T-helper 2 cell treated with Interferon-gamma antibody and Interleukin-4, amounts not matched to agents 5 μg/mL and 100 μg/mL, for 36 hours (primary cell): ENCODE data around the gene KLHL17.

Experiments
- DNase-seq: peaks from one replicate; pipeline ENCODE4 v3.0.0; 2021; ENCODE audit warnings: low spot score
- H3K27ac Mint-ChIP-seq: one replicate; pipeline ENCODE4 v1.8.0; 2021; ENCODE audit warnings: mild to moderate bottlenecking, mixed read lengths
- H3K27me3 Mint-ChIP-seq: one replicate; pipeline ENCODE4 v1.8.0; 2021; ENCODE audit warnings: low read depth, mixed read lengths
- H3K36me3 Mint-ChIP-seq: one replicate; pipeline ENCODE4 v1.8.0; 2021; ENCODE audit warnings: low read depth, mixed read lengths
- H3K4me1 Mint-ChIP-seq: one replicate; pipeline ENCODE4 v1.8.0; 2021; ENCODE audit warnings: low read depth, mixed read lengths
- H3K4me3 Mint-ChIP-seq: one replicate; pipeline ENCODE4 v1.8.0; 2022; ENCODE audit warnings: mild to moderate bottlenecking, moderate library complexity, mixed read lengths
- H3K9me3 Mint-ChIP-seq: one replicate; pipeline ENCODE4 v1.8.0; 2021; ENCODE audit warnings: mixed read lengths

Gene KLHL17

DNA sequence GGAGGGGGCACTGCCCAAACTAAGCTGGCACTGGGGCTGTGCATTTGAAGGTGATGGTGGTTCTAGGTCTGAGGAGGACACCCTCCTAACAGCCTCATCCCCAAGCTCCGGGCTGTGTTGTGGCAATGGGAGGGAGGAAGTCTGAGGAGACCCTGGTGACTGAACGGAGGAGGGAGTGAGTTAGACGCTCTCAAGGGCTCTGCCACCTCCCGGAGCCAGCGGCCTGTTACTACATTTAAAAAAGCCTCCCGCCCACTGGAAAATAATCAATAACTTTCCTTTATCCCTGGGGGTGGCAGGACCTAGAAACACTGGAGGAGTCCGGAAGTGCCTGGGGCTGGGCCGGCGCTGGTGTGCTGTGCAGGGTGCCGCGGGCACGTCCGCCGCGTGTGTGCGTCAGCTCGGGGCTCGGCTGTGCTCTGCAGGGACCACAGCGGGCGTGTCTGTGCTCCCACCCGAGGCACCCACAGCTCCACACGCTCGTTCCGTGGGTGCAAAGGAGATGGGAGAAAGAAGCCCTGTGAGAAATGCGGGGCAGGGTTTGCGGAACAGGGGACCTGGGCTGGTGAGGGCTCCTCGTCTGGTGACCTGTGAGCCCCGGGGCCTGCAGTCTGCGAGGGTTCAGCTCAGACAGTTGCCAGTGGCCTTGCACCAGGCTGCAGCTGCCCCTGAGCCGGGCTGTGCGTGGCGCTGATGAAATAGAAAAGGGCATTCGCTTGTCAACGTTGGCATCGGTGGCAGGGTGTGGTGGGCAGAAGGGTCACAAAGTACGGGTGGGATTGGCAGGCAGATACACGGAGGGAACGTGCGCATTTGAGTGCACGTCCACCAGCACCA lies 31.3 kb upstream of the KLHL17 start:
- H3K36me3 Mint-ChIP-seq = no peaks in the 10 kb centered on the region
- H3K4me3 Mint-ChIP-seq = no peak overlapping the region
- peaks cover 39% of the 10 kb centered on the region for H3K27me3 Mint-ChIP-seq
- H3K27ac Mint-ChIP-seq = no peak overlapping the region
- H3K9me3 Mint-ChIP-seq = no peaks in the 10 kb centered on the region
- DNase-seq = no peak
- H3K4me1 Mint-ChIP-seq = no peaks in the 10 kb centered on the region

- Mint-ChIP-seq H3K36me3 (no peaks in the 10 kb centered on the region), H3K9me3 (no peaks in the 10 kb centered on the region), H3K27ac (no peak overlapping the region), H3K4me3 (no peak overlapping the region), H3K27me3 (peaks cover 41% of the 10 kb centered on the region), H3K4me1 (no peaks in the 10 kb centered on the region)
- no peak for DNase-seq
Measured at GRCh38 chr1:929712-930632, 30.4 kb upstream of the KLHL17 start.

DNA sequence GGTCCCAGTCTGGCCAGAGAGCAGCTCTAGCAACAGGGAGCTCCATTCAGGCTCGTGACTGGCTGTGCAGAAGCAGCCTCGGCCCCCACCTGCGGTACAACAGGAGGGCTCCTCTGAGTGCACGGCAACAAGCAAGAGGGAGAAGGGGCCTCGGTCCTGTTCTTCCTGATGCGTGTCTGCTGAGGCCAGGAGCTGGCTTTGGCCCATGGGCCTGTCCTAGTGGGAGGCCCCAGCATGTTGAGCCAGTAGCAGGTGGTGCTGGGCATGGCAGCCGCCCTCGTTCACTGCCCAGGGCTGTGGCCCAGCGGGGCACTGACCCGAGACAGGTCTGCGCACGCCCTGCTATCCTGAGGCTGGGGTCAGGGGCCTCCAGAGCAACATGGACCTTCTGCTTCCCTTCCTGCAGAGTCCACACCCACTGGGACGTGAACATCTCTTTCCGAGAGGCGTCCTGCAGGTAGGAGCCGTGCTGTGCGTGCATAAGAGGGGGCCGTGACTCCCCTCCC lies 29.7 kb upstream of the KLHL17 start:
- Mint-ChIP-seq H3K4me1 (no peaks in the 10 kb centered on the region), H3K4me3 (no peak overlapping the region), H3K27me3 (peaks cover 45% of the 10 kb centered on the region), H3K27ac (no peak overlapping the region), H3K9me3 (no peaks in the 10 kb centered on the region), H3K36me3 (no peaks in the 10 kb centered on the region)
- DNase-seq = no peak

DNA sequence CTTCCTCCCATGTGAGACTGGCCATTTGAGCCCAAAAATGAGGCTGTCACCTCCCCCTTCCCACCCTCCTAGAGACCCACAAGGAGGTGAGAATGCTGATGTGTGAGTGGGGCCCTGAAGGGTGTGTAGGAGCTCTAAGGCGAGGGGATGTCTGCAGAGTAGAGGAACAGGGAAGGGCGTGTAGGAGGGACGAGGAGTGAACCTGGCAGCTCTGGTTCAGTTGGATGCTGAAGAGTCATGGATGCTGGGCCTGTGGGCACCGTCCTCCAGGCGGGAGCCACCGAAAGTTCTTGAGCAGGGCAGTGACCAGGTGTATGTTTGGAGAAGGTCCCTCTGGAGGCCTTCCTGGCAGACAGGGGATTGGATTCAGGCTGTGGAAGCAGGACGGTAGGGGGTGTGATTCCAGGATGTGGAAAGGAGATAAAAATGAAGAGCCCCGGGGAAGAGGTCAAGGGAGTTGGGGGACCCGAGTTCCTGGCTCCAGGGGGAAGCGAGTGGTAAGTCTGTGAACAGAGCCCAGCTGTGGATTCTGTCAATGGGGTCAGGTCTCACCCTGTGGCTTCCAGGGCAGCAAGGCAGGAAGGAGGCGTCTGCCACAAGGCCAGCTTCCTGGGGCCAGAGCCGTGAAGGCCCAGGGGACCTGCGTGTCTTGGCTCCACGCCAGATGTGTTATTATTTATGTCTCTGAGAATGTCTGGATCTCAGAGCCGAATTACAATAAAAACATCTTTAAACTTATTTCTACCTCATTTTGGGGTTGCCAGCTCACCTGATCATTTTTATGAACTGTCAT lies 28.8 kb upstream of the KLHL17 start:
- Mint-ChIP-seq H3K36me3 (no peaks in the 10 kb centered on the region), H3K9me3 (no peaks in the 10 kb centered on the region), H3K4me3 (no peak overlapping the region), H3K4me1 (no peaks in the 10 kb centered on the region), H3K27me3 (peaks cover 37% of the 10 kb centered on the region), H3K27ac (no peak overlapping the region)
- no peak for DNase-seq

- H3K27me3 Mint-ChIP-seq = peaks cover 34% of the 10 kb centered on the region
- no peaks in the 10 kb centered on the region for H3K9me3 Mint-ChIP-seq
- DNase-seq = no peak
- no peak overlapping the region for H3K4me3 Mint-ChIP-seq
- no peaks in the 10 kb centered on the region for H3K4me1 Mint-ChIP-seq
- H3K27ac Mint-ChIP-seq = no peak overlapping the region
- no peaks in the 10 kb centered on the region for H3K36me3 Mint-ChIP-seq
Measured at GRCh38 chr1:932173-932510, 28.2 kb upstream of the KLHL17 start.

DNA sequence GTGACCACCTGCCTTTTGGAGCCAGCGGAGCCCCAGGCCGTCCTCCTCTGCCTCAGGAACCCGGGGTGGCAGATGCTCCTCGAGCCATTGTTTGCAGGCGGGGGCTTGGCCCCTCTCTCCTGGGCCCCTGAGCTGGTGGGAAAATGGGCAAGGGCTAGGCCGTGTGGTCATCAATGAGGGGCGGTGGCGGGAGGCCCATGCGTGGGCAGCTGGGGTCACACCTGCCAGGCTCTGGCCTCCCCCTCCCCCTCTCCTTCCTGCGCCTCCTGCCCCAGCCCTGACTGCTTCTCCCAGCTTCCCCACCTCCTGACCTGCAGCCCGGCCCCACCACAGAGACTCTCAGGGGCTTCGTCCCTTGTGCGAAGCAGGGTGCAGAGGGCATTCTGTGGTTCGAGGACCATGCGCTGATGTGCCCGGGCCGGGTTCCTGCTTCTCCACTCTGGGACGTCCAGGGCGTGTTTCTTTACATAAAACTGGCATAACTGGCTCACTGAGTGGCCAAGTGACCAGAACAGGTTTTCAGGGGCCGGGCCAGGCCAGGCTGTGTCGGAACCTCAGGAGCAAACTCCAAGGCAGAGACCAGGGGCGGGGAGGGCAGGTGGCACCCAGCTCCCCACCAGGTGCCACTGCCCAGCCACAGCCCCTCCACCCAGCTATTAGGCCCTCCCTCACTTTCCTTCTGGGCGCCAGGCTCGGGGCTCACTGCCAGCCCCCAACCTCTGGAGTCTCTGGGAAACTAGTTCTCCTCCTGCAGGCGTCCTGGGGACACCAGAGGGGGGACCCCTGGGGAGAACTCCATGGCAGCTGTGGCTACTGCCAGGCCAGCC lies 27.4 kb upstream of the KLHL17 start:
- Mint-ChIP-seq H3K27me3 (peaks cover 30% of the 10 kb centered on the region), H3K4me1 (no peaks in the 10 kb centered on the region), H3K27ac (no peak overlapping the region), H3K36me3 (no peaks in the 10 kb centered on the region), H3K9me3 (no peaks in the 10 kb centered on the region), H3K4me3 (no peak overlapping the region)
- no peak for DNase-seq

- DNase-seq = no peak
- H3K27ac Mint-ChIP-seq = no peak overlapping the region
- no peaks in the 10 kb centered on the region for H3K36me3 Mint-ChIP-seq
- H3K27me3 Mint-ChIP-seq = peaks cover 36% of the 10 kb centered on the region
- H3K9me3 Mint-ChIP-seq = no peaks in the 10 kb centered on the region
- H3K4me3 Mint-ChIP-seq = no peak overlapping the region
- H3K4me1 Mint-ChIP-seq = no peaks in the 10 kb centered on the region
Measured at GRCh38 chr1:933603-933940, 26.8 kb upstream of the KLHL17 start.

- Mint-ChIP-seq H3K27me3 (peaks cover 37% of the 10 kb centered on the region), H3K27ac (no peak overlapping the region), H3K4me1 (no peaks in the 10 kb centered on the region), H3K4me3 (no peak overlapping the region), H3K9me3 (no peaks in the 10 kb centered on the region), H3K36me3 (no peaks in the 10 kb centered on the region)
- no peak for DNase-seq
Measured at GRCh38 chr1:934991-935750, 25.2 kb upstream of the KLHL17 start.

DNA sequence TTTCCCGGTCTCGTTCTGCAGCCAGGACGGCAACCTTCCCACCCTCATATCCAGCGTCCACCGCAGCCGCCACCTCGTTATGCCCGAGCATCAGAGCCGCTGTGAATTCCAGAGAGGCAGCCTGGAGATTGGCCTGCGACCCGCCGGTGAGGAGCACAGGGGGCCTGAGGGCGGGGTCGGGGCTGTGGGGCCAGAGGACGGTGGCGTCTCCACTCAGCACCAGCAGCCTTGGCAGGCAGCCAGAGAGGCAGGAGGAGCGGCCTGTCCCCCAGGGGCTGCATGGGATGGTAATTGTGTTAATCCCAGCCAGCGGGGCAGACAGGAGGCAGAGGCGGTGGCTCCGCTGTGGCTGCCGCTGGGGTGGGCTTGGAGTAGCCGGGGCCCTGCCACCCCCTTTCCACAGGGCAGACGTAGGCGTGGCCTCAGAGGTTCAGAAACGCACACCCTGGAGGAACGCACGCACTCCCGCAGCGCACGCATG lies 24.6 kb upstream of the KLHL17 start:
- H3K27ac Mint-ChIP-seq = no peak overlapping the region
- H3K27me3 Mint-ChIP-seq = peaks cover 40% of the 10 kb centered on the region
- no peaks in the 10 kb centered on the region for H3K9me3 Mint-ChIP-seq
- H3K36me3 Mint-ChIP-seq = no peaks in the 10 kb centered on the region
- DNase-seq = no peak
- H3K4me1 Mint-ChIP-seq = no peaks in the 10 kb centered on the region
- no peak overlapping the region for H3K4me3 Mint-ChIP-seq

GRCh38 chr1:936348-937264 lies 23.8 kb upstream of the KLHL17 start:
- H3K9me3 Mint-ChIP-seq = no peaks in the 10 kb centered on the region
- peaks cover 39% of the 10 kb centered on the region for H3K27me3 Mint-ChIP-seq
- DNase-seq = no peak
- H3K4me1 Mint-ChIP-seq = peaks cover 3% of the 10 kb centered on the region
- no peak overlapping the region for H3K27ac Mint-ChIP-seq
- no peaks in the 10 kb centered on the region for H3K36me3 Mint-ChIP-seq
- H3K4me3 Mint-ChIP-seq = no peak overlapping the region

DNA sequence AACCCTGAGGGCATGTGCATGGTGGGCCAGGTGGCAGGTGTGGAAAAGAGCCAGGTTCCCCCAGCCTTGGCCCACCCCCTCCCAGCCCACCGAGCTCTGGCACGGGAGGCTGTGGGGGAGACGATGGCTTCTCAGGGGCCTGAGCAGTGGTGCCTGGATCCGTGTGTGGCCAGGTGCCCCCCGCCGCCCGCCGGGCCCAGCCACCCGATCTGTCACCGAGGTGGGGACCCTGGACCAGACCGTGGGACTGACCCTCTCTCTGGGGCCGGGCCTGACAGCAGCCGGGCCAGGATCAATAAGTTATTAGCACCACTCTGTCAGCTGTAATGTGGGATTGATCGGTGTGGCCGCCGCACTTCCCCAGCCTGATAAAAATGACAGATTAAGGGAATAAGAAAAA lies 22.9 kb upstream of the KLHL17 start:
- H3K4me1 Mint-ChIP-seq = peaks cover 3% of the 10 kb centered on the region
- no peak overlapping the region for H3K27ac Mint-ChIP-seq
- no peak overlapping the region for H3K4me3 Mint-ChIP-seq
- peaks cover 38% of the 10 kb centered on the region for H3K27me3 Mint-ChIP-seq
- H3K36me3 Mint-ChIP-seq = no peaks in the 10 kb centered on the region
- DNase-seq = no peak
- no peaks in the 10 kb centered on the region for H3K9me3 Mint-ChIP-seq
